Thyroid gland (tissue), 4 donors: ENCODE measurements around the gene KDF1.

Experiments
- POLR2A ChIP-seq, 2 donors: fragments of 450-650 bp; IDR thresholded peaks; one replicate each; pipeline ENCODE4 v1.6.1; 2017; ENCODE audit warnings: antibody characterized with exemption in 2 of 2, mild to moderate bottlenecking in 2 of 2, moderate library complexity in 1 of 2
- TF ChIP-seq, protein P1 (sequence below), 6 experiments: fragments of 200-600 bp in 3 of 6; fragments of 450-650 bp in 3 of 6; sonication (generic) in 3 of 6; IDR thresholded peaks; one replicate each; pipeline ENCODE4 v1.5.1; 2016 to 2019; ENCODE audit warnings: antibody characterized with exemption in 6 of 6, mild to moderate bottlenecking in 2 of 6, inconsistent platforms in 1 of 6, moderate library complexity in 1 of 6

DNA sequence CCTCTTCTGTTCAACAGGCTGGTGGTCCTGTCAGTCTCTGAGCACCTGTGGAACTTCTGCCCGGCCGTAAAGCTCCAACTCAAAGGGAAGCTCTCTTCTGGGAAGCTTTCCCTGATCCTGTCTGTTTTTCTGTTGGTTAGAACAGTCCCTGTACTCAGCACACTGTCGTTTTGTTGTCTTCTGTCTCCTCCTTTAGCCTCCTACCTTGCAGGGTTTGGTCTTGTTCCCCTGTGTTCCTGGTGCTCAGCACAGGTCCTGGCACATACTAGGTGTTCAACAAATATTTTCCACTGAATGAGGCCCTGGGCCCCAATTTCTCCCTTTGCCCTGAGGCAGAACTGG, 328 bp upstream of the KDF1 start:
- TF ChIP-seq, protein P1, sequence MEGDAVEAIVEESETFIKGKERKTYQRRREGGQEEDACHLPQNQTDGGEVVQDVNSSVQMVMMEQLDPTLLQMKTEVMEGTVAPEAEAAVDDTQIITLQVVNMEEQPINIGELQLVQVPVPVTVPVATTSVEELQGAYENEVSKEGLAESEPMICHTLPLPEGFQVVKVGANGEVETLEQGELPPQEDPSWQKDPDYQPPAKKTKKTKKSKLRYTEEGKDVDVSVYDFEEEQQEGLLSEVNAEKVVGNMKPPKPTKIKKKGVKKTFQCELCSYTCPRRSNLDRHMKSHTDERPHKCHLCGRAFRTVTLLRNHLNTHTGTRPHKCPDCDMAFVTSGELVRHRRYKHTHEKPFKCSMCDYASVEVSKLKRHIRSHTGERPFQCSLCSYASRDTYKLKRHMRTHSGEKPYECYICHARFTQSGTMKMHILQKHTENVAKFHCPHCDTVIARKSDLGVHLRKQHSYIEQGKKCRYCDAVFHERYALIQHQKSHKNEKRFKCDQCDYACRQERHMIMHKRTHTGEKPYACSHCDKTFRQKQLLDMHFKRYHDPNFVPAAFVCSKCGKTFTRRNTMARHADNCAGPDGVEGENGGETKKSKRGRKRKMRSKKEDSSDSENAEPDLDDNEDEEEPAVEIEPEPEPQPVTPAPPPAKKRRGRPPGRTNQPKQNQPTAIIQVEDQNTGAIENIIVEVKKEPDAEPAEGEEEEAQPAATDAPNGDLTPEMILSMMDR (IDR thresholded peaks at IDR 0.05): no peak
- no peak for TF ChIP-seq POLR2A (IDR thresholded peaks at IDR 0.05)
